AG08395 (cell line): ENCODE measurements around the gene PCGF2.
"Not testable (repeated sequence)": the region's sequence is repeated elsewhere in the genome, so short reads cannot be mapped to it uniquely, and the experiment has no call there.

Experiments
- DNase-seq: peaks from one replicate; pipeline ENCODE4 v3.0.0; 2012; ENCODE audit warnings: mixed read lengths, low spot score

The PCGF2 gene

DNA sequence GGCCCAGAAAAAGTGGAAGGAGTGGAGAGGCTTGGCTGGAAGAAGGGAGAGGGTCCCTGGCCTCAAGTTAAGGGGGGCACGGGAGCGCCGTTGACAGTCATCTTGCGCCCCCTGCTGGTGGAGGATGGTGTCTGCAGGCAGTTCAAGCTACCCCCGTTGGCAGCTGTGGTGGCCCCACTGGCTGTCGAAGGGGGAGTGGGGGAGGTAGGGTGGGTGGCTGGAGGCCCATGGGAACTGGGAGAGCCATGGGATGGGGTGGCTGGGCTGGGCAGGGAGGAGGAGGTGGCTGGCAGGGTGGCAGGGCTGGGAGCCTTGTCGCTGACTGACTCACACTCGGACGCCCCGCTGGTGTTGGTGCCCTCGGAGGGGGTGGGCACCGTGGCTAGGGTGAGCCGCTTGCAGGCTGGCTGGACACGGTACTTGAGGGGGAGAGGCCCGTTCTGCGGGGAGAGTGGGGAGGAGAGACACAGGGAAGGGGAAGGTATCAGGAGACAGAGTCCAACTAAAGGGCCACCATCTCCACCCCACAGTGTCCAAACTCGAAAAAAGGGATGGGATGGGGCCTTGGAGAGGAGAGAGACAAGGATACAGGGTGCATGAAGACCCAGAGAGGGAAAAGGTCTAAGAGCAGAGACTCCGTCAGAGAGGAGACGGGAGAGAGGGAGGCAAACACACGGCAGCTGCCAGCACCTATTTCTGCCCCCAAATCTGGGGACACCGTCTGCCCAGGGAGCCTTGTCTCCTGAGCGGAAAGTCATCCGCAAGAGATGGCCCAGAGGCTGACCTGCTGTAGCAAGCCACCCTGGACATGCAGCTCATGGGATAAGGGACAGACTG is 12.8 kb downstream of the PCGF2 start:
- peak; percentile 76 for DNase-seq

DNA sequence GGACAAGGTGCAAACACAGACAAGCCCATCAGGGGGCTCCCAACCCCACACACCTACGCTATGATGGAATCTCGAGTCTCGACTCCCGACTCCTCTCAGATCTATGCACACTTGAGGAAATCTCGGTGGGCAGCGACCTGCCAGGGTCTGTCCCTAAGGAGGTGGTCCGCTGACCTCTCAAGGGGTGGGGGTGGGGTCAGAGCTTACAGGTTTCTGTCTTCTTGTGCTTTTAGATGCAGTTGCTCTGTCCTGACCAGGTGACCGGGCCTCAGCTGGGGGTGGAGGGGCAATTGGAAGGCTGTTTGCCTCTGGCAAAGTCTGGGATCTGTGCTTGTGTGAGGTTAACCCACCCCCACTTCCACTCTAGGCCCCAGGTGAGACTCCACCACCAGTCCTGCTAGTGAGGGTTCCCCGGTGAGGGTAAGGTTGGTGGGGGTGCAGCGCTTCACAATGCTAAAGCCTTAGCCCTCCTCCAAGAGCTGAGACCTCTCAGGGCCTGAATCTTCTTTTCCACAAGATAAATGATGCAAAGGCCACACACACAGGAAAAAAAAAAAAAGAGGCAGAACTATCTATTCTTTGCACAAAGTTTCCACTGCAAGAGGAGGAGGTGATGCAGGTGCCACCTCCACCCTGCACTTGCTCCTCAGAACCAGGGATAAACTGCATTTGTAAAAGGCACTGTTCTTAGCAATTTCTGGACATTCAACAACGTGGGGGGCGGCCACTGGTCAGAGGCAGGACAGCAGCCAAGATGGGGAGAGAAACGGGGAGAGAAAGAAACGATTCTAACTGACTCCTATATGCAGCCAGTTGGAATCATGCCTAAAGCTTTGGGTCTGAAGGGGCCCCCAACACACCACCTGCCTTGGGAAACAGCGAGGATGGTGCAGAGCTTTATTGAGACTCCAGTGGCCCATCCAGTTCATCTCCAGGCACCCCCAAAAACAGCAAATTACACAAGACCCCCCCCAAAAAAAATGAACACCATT is 13.9 kb downstream of the PCGF2 start:
- DNase-seq = no peak

DNA sequence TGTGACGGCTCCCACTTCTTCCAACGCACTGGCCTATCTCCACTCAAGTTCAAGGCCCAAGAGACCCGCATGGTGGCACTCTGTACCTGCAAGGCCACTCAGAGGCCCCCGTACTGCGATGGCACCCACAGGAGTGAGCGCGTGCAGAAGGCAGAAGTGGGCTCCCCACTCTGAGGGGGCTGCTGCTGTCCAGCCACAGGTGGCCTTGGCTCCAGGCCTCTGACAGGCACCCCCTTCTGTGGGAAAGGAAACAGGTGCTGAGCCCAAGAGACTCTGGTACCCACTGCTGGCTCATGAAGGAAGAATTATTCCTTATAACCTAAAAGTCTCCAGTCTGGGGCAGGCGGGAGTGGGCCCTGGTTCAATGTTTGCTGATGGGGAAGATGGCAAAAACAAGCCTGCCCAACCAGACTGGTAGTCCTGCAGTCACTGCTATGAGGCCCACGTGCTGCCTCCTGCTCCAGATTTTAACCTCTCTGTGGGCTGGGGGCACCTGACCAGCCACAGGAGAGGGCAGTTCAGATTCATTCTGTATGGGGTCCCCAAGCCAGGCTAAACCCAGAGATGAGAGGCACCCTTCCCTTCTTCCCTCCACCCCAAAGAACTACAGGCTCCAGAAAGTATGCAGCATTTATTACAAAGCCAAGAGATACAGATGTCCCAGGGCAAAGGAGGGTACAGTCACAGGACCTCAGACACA is 14.7 kb downstream of the PCGF2 start:
- DNase-seq = no peak

DNA sequence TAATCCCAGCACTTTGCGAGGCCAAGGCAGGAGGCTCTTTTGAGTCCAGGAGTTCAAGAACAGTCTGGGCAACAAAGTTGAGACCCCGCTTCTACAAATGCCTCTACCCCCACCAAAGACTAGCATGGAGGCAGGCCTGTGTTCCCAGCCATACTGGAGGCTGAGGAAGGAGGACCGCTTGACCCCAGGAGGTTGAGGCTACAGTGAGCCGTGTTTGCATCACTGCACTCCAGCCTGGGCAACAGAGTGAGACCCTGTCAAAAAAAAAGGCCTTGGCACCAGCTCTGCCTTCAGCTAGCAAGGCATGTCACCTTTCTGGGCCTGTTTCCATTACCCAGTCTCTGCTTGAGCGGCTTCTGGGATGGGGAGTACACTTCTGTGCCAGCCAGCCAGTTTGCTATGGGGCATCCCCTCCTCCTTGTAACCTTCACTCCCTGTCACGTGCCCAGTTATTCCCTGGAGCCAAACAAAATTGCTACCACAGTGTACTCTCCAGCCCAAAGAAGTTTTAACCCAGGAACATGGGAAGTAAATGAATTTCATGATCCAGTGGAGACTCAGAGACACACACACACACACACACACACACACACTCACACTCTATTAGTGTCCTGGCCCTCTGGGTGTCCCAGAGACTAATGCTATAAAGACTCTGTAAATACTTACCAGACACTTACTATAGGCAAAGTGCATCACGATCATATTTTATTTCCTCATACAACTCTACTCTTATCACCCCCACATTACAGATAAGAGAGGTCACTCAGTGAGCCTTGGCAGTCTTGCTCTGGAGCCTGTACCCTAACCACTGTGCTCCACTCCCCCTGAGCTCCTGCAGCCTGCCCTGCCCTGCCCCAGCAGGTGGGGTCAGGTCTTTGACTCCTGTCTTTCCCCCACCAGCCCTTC is 15.5 kb downstream of the PCGF2 start:
- no peak for DNase-seq

DNA sequence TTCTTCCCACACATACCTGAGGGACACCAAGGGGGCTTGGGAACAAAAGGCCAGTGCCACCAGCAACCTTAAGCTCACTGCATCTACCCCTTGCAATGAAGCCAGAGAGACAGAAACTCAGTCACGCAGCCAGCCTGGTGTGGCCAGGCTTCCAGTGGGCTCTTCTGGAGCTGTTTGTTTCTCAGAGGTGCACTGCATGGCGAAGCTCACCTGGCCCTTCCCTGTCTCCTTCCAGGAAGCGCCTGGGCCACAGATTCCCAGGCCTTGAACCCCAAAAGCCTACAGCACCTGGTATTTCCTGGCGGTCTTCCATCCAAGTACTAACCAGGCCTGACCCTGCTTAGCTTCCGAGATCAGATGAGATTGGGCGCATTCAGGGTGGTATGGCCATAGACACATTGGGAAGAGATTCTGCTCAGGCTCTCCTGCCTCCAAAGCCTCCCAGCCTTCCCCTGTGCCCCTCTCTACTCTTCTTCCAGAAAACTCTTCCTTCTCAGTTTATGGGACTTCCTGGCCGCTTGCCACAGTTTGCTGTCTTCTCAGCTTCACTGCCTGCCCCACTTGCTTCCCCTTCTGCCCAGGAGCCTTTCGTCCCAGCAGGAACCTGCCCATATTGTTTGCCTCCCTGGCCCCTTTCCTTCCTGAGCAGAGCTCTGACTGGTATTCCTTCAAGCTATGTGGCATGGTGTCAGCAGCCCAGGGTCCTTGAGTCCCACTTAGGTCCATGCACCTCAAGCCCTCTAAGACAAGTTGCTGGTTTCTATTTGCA is 16.4 kb downstream of the PCGF2 start:
- DNase-seq = no peak

DNA sequence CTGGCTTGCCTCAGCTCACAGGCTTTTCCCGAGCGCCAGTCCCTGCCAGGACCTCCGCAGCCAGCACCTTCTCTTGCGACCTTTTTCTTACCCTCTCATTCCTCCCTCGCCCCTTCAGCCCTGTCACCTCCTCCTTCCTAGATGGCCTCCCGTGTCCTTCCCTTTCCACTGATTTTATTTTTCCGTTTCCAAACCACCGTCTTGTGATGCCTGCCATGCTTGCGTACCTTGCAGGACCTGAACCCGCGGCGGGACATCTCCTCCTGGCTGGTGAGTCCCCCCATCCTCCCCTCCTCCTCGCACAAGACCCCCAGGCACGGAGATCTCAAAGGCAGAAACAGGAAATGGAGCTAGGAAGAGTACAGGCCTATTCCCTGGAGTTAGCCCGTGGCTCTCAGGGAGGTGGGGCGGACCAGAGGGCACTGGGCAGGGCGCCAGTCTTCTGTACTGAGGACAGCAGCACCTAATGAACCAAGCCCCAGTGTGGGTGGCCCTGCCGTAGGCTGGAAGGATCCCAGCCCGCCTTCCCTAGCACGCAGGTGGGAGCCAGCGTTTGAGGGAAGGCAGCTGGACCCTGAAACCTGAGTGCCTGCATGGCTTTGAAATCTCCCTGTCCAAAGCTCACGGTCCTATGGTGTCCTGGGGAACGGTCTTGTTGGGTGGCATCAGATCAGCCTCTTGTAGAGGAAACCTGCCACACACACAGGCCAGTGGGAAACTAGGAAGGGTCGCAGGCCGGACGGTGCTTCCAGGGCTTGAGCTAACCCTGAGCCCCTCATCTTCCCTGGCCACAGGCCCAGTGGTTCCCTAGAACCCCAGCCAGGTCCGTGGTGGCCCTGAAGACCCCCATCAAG is 17.4 kb downstream of the PCGF2 start:
- DNase-seq = peak; percentile 58

DNA sequence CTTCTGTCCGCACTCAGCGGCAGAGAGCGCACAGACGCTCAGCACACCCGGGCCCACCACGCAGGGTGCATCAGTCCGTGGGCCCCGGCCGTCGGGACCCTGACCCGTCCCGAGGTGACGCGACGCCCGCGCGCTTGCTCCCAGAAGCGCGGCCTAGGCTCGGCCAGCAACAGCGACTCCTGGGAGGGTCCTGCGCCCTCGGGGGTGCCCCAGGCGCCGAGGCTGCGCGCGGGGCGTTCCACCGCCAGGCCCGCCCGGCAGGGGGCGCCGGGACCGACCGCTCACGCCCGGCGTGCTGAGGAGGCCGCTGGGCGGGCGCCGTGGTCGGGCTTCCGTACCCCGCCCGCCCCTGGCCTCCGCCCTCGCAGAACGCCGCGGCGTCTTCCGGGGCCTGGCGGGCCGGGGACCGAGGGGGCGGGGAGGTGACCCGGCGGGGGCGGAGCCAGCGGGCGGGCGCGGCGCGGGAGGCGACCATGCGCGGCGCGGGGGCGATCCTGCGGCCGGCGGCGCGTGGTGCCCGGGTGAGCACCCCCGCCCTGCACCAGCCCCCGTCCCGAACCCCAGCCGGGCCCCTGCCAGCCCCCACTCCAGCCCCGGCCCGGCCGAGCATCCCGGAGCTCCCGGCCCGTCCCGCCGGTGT is 18.1 kb downstream of the PCGF2 start, which contains the start of gene CISD3:
Gene CISD3 (plus strand): TSS at position 456 of the 640 bp plus-strand sequence. CDS start 18 bp downstream, at position 474.
- peak; percentile 96 for DNase-seq

DNA sequence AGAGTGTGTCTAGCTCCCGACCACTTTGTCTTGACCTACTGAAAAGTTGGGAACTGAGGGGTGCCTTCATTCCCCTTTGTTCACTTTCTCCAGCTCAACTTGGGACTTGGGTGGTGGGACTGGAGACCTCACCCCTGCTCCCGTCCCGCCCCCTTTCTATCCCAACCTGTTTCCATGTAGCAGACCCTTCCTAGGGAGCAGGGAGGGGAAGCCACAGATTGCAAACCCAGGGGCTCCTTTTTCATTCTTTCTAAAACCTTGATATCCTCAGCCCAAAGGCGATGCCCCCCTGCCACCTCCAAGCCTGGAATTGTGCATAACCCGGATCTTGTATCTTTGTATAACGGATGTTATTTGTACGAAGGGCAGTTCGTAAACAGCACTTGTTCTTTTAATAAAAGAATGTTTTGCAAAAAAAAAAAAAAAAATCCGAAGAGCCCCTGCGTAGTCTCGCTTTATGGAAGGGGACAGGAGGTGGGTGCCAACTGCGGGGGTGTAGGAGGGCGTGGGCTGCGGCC is 18.7 kb downstream of the PCGF2 start:
- DNase-seq = no peak

DNA sequence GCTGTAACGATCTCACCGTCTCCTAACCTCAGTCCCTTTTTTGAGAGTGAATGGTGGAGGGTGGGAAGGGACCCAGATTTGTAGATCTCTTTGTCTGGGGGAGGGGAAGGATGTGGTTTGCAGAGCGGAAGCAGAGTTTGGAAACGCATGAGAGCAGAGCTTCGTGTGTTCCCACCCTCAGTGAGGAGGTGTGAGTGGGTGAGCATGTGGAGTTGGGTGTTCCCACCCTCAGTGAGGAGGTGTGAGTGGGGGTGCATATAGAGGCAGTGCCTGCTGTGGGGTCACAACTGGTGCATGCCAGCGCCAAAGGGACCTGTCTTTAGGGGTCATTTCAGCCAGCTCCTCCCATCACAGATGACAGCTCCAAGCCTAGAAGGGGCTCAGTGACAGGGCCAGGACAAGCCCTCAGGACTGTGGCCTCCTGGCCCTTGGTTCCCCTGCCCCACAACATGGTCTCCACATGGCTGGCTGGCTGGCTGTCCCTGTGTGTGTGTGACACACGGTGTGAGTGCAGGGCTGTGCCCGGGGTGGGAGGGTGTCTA is 19.8 kb downstream of the PCGF2 start:
- DNase-seq = no peak

DNA sequence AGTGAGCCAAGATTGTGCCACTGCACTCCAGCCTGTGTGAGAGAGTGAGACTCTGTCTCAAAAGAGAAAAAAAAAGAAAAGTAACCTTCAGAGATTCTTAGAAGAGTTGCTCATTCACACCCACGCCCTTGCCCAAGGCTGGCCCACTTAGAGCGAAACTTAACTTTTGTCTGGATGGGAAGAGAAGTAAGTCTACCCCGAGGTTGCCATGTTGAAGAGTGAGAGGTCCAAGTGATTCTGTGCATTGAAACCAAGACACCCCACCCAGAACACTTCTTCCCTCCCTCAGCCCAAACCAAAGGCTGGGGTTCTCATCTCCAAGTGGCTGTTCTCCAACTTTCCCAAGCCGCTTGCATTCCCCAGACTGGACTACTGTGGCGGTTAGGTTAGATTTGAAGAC is 20.4 kb downstream of the PCGF2 start:
- no peak for DNase-seq

DNA sequence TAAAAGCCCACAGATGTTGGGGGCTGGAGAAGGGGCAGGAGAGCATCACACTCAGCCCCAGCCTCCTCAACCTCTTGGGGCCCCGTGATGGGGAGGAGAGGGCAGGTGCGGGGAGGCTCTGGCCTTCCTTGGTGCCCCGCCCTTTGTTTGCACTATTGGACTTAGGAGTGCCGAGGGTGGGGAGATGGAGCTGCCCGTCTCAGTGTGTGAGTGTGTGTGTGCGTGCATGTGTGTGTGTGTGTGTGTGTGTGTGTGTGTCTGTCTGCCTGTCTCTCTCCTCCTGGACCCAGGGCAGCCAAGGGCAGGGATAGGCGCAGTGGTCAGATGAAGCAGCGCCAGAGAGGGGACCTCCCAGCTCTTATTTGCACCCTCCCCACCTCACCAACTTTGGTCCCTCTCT is 22.0 kb downstream of the PCGF2 start:
- DNase-seq = not testable (repeated sequence)

DNA sequence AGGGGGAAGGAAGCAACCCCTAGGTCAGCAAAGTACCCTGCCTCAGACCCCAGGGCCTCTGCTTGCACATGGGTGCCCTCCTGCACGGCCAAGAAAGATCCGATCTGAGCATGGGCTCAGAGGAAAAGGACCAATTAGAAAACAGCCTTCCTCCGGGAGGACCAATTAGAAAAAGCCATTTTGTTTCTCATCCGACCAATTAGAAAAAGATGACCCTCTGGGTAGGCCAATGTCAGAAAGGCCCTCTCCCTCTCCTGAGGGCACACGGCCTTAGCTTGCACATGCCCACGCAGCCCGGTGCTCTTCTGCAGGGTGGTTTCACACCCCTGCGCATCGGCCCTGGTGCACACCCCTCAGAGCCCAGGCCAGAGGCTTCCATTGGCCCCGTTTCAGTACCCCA is 23.1 kb downstream of the PCGF2 start:
- DNase-seq = no peak

DNA sequence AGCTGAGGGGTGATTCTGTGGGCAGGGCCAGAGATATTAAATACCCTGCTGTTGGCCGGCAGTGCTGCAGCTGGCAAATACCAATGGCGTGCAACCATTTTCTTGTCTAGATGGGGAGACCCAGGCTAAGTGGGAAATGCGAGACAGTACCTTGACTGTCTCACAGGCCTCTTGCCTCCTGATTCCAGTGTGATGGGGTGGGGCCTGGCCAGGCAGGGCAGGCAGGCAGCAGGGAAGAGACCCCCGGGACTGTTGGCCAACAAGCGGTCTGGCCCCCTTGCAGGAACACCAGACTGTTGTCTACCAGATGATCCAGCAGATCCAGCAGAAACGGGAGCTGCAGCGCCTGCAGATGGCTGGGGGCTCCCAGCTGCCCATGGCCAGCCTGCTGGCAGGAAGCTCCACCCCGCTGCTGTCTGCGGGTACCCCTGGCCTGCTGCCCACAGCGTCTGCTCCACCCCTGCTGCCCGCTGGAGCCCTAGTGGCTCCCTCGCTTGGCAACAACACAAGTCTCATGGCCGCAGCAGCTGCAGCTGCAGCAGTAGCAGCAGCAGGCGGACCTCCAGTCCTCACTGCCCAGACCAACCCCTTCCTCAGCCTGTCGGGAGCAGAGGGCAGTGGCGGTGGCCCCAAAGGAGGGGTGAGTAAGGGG is 23.7 kb downstream of the PCGF2 start:
- no peak for DNase-seq

DNA sequence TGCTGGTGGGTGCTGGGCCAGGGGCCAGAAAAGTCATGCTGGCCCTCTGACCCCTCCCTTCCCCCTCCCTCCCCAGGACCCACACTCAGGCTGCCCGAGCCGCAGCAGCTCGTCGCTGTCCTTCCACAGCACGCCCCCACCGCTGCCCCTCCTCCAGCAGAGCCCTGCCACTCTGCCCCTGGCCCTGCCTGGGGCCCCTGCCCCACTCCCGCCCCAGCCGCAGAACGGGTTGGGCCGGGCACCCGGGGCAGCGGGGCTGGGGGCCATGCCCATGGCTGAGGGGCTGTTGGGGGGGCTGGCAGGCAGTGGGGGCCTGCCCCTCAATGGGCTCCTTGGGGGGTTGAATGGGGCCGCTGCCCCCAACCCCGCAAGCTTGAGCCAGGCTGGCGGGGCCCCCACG is 26.3 kb downstream of the PCGF2 start:
- DNase-seq = no peak

DNA sequence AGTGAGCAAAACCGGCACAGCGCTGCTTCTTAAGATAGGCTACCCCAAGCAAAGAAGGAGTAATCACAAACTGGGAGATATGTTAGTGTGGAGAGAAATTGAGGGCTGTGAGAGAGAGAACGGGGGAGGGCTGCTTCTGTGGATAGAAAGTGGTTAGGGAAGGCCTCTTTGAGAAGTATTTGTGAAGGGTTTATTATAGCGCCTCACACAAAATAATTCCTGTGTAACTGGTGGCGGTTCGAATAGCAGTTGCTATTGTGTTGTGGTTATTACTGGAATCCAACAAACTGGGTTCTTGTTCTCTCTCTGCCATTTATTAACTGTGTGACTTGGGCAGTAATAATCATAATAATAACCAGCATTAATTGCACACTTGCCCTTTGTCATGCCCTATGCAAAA is 27.2 kb downstream of the PCGF2 start:
- DNase-seq = no peak

DNA sequence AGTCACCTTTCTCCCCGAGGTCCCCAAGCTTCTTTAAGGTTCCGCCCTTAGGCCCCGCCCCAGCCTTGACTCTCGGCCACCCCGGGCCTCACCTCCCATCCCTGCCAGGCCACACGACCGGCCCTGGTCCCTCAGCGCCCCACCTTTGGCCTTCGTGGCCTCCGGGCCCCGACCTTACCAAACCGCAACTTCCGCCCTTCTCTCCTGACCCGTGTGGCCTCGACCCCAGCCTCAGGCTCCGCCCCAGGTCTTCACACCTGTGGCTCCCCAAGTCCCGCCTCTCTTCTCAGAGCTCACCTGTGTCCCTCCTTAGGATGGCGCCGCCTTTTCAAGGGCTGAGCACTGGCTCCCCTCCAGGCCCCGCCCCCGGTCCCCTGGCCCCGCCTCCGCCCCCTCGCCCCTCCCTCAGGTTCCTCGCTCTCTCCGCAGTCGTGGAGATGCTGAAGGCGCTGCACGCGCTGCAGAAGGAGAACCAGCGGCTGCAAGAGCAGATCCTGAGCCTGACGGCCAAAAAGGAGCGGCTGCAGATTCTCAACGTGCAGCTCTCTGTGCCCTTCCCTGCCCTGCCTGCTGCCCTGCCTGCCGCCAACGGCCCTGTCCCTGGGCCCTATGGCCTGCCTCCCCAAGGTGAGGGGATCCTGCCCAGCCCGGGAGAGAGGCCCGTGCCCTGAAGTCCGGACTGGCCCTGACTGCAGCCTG is 28.0 kb downstream of the PCGF2 start:
- no peak for DNase-seq

DNA sequence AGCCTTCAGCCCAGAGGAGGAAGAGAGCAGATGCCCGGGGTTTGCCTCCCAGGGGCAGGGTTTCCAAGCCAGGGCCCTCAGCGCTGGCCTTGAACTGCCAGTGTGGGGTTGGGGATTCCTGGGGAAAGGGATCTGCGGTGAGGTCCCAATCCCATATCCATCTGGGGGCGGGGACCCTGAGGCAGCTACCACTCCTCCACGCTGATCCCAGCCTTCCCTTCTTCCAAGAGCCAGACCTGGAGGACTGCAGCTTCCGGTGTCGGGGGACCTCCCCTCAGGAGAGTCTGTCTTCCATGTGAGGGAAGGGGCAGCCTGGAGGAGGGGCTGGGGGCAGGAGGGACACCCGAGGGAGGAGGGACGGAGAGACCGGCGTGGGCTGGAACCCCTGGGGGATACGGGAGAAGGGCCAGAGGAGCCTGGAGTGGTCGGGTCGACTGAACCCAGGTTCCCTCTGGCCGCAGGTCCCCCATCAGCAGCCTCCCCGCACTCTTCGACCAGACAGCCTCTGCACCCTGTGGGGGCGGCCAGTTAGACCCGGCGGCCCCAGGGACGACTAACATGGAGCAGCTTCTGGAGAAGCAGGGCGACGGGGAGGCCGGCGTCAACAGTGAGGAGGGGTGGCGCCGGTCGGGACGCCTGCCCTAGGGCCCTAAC is 28.7 kb downstream of the PCGF2 start:
- DNase-seq = no peak
